GM18868 (cell line): ENCODE data around the gene SCNN1G.
"Not testable (repeated sequence)": the region's sequence is repeated elsewhere in the genome, so short reads cannot be mapped to it uniquely, and the experiment has no call there.

Experiments
- ATAC-seq: cut with Tn5 transposase; IDR thresholded peaks from one replicate; pipeline ENCODE4 v1.9.1; 2021; ENCODE audit warnings: mild to moderate bottlenecking, moderate library complexity; ENCODE audit not compliant: unreplicated experiment

Gene SCNN1G

GRCh38 chr16:23182679-23183542 lies at the start of gene SCNN1G:
SCNN1G (plus strand) TSS chr16:23182745; CDS start chr16:23186272, 3,527 bp downstream.
- peak; percentile 19 for ATAC-seq

- no peak for ATAC-seq
These were observed 49.6 kb upstream of the SCNN1G start for GRCh38 chr16:23132775-23133463.

DNA sequence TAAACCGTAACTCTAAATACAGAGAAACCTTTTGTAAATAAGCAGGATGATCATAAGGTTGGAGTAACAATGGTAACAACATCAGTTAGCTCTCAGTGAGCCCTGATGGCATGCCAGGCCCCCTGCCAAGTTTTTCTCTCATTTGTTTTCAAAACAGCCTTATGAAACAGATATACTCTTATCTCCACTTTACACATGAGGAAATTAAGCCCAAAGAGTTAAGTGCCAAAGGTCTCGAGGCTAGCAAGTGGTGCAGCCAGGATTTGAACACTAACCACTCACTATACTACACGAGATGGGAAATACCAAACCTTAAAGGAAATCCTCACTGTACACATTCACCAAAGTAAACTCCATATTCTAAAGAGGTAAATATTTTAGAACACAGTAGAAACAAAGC lies 48.3 kb upstream of the SCNN1G start:
- no peak for ATAC-seq

GRCh38 chr16:23137256-23137655 lies 45.3 kb upstream of the SCNN1G start:
- ATAC-seq, result no peak

DNA sequence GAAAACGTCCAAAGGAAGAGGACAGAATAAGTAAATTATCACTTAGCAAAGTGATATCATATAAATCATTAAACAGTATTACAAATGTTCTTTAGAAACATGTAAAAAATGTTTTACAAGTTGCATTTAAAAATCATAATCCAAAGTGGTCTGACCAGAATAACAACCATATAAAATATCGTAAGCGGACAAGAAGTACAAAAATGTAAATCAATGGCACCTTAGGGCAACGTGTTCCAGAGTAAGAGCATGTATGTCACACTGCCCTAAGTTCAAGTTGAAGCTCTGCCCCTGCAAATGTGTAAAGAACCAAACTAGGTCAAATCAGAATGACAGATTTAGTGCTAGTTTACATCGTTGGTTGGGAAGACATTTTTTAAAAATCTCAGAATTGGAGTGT lies 44.7 kb upstream of the SCNN1G start:
- no peak for ATAC-seq

DNA sequence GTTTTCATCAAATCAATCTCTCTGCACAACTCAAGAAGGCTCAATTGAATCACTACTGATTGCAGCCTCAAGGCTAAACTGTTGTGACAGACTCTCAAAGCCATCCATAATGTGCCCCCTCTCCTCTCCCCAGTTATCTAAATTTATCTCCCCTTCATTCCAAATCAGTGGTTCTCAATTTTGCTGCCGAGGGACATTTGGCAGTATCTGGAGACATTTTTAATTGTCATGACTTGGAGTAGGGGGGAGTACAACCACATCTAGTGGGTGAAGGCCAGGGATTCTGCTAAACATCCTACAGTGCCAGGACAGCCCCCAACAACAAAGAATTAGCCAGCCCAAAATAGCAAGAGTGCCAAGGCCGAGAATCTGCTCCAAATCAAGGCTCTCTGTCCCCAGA lies 42.4 kb upstream of the SCNN1G start:
- ATAC-seq, result no peak

- no peak for ATAC-seq
These were observed 41.5 kb upstream of the SCNN1G start for GRCh38 chr16:23141033-23141432.

DNA sequence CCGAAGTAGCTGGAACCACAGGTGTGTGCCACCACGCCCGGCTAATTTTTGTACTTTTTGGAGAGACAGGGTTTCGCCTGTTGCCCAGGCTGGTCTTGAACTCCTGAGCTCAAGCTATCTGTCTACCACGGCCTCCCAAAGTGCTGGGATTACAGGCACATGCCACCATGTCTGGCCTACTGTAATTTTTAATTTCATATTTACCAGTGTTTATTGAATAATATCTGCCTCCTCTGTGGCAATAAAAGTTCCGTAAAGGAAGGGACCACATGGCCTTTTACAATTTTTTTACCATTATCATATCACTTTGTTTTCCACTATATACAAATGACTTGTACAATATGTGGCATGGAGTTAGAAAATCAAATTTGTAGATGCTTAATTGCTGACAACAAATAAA lies 41.0 kb upstream of the SCNN1G start:
- no peak for ATAC-seq

DNA sequence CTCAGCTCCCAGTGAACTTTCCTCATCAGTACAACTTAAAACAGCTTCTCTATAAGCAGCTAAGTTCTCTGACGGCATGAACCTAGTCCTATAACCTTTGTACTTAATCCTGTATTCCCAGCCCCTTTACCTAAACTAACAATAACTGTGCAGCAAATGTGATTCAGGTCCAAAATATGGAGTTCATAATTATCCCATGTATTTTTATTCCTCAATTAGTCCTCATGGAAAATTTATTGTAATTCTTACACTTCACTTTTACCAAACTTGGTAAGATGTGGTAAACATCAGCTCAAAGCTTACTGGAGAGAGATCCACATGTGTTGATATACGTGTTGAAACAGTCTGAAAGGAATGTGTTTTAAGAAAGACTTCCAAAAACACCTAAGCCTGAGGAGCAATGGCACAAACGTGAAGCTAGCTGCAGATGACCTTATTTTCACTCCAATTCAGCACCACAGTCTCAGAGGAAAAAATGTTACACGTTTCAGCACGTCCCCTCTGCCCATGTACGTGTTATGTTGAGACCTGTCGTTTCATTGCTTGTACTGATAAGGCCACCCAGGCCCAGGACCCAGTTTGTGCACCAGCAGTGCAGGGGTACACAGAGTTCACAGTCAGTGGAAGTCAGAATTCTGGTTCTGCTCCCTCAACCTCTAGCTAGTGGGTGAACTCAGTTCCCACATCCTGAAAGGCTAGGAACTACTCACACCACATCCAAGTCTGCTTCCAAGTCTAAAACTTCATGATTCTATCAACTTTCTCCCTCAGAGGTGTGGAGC lies 40.4 kb upstream of the SCNN1G start:
- ATAC-seq, result no peak

GRCh38 chr16:23143391-23143790 lies 39.2 kb upstream of the SCNN1G start:
- ATAC-seq, result no peak

DNA sequence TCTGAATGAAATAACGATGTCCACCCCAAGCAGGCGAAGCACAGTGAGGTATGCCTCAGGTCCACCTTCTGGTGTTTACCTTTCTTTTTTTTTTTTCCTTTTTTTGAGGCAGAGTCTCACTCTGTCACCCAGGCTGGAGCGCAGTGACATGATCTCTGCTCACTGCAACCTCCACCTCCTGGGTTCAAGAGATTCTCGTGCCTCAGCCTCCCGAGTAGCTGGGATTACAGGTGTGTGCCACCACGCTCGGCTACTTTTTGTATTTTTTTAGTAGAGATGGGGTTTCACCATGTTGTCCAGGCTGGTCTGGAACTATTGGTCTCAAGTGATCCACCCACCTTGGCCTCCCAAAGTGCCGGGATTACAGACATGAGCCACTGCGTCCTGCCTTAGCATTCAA lies 38.2 kb upstream of the SCNN1G start:
- ATAC-seq, result not testable (repeated sequence)

DNA sequence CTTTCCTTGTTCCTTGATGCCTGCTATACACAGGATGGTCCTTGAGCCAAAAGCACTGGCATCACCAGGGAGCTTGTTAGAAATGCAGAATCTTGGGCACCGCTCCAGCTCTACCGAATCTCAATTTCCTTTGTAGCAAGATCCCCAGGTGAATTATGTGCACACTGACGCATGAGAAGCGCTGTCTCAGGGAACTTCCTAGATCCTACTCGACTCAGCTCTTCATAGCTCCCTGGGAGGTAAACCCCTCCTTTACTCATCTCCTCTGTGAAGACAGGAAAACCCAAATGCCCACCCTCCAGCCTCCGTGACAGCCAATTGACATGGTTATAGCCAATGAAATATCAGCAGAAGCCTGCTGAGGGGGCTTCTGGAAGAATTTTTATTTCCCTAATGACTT lies 37.4 kb upstream of the SCNN1G start:
- ATAC-seq, result no peak

GRCh38 chr16:23145608-23146007 lies 36.9 kb upstream of the SCNN1G start:
- no peak for ATAC-seq

DNA sequence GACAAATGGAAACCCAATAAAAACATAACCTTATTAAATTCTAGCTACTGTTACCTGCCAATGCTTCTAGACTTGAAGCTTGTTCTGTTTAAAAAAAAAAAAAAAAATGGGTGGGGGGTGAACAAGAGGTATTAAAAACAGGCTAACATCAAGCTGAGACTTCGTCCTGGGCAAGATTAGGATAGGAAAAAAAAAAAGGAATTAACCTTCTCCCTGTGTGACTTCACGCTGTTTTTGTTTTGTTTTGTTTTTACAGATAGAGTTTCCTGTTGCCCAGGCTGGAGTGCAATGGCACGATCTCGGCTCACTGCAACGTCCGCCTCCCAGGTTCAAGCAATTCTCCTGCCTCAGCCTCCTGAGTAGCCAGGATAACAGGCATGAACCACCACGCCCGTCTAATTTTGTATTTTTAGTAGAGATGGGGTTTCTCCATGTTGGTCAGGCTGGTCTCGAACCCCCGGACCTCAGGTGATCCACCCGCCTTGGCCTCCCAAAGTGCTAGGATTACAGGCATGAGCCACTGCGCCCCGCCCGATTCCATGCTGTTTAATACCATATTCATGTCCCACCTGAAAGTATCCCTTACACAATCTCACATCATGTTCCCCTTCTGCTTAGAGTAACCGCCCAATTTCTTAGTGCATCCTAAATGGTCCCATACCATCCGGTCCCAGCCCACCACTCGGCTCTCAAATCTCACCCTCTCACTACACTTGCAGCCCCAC lies 35.5 kb upstream of the SCNN1G start:
- ATAC-seq, result no peak

DNA sequence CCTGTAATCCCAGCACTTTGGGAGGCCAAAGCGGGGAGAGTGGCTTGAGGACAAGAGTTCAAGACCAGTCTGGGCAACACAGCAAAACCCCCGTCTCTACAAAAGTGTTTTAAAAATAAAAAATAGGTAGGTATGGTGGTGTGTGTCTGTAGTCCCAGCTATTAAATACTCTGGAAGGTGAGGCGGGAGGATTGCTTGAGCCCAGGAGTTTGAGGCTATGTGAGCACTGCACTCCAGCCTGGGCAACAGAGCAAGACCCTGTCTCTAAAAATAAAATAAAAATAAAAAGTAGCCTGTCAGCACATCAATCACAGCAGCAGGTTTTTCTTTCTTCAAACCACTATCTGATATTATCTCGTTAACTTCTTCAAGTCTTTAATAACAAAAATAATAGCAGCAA lies 34.9 kb upstream of the SCNN1G start:
- ATAC-seq, result no peak

GRCh38 chr16:23148166-23148512 lies 34.4 kb upstream of the SCNN1G start:
- ATAC-seq, result no peak

DNA sequence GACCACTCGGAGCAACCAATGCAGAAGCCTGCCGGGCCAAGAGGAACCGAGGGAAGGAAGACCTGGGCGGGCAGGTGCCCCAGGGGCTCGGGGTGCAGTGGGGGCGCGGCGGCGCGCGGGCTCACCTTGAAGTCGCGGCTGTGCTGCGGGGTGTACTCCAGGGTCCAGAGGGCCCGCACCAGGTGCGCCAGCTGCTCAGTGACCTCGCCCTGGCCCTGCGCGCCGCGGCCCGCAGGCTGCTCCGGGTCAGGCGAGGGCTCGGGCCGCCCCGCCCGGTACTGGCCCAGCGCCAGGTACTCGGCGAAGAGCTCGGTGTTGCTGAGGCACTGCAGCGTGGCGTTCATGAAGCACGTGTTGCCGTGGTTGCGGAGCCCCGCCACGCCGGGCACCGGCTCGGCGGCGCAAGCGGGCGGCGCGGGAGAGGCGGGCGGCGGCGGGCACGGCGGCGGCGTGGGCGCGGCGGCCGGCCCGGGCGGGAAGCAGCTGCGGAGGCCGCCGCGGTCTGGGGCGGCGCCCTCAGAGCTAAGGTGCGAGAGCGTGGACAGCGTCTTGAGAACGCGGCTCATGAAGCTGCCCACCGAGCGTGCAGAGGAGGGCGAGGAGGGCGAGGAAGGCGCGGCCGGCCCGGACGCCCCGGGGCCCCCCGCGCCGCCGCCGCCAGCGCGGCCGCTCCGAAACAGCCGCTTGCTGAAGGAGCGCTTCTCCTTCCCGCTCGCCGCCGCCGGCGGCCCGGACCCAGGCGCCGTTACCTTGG lies 33.9 kb upstream of the SCNN1G start:
- peak; percentile 38 for ATAC-seq

DNA sequence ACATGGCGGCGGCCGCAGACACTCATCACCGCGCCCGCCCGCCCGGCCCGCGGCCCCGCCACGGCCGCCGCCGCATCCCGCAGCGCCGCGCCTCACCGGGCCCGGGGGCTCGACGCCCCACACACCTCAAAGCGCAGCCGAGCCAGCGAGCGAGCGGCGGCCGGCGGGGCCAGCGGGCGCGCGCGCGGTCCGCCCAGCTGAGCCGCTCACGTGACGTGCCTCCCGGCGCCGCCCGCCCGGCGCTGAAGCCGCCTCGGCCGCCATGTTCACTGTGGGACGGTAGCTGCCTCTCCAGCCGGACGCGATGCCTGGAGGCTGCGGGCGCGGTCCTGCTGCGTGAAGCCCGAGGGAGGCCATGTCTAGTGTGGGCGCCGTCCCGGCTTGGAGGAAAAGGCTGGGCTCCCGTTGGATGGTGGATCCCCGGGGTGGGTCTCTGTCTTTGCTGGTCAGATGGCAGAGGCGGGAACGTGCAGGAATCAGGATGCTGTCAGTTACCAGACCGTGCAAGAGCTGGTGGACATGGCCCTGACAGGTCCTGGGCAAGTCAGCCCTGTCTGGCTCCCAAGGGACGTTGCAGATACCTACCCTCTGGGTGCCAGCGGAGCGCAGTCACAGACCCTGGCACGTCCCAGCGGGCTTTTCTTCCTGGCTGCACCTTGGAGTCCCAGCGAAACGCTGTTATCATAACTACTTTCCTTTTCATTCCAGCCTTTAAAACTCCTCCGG lies 33.1 kb upstream of the SCNN1G start, which contains the start of gene USP31:
Gene USP31 (minus strand): TSS at position 186 of the 726 bp plus-strand sequence. CDS start 182 bp downstream, at position 4.
- ATAC-seq, result peak; percentile 95

- no peak for ATAC-seq
These were observed 32.6 kb upstream of the SCNN1G start for GRCh38 chr16:23149993-23150364.
